Measurements from ENCODE around the gene SLC44A5.

- no peak for TF ChIP-seq CTCF (conservative IDR thresholded peaks at IDR 0.05; ENCODE audit: low read depth in 2 of 2)
- no peak for TF ChIP-seq EZH2 (IDR thresholded peaks at IDR 0.05; ENCODE audit: low read depth, unreplicated experiment)
- no peak for TF ChIP-seq JUNB (IDR thresholded peaks at IDR 0.05; ENCODE audit: unreplicated experiment)
- TF ChIP-seq POLR2AphosphoS5 (IDR thresholded peaks at IDR 0.05; ENCODE audit: low read depth): no peak
- no peak for TF ChIP-seq ETS1 (IDR thresholded peaks at IDR 0.05)
- TF ChIP-seq EZH2phosphoT487 (IDR thresholded peaks at IDR 0.05; ENCODE audit: unreplicated experiment): no peak
- TF ChIP-seq CREB1 (CRISPR knock-in tag; IDR thresholded peaks at IDR 0.05; ENCODE audit: low read depth): no peak
- TF ChIP-seq REST (IDR thresholded peaks at IDR 0.05; ENCODE audit: unreplicated experiment): no peak
- no peak for TF ChIP-seq ZNF462 (CRISPR knock-in tag; IDR thresholded peaks at IDR 0.05)
- no peak for TF ChIP-seq STAT1 (IDR thresholded peaks at IDR 0.05; ENCODE audit: unreplicated experiment)
- TF ChIP-seq NANOG (IDR thresholded peaks at IDR 0.05; ENCODE audit: borderline replicate concordance): no peak
- no peak for TF ChIP-seq ZNF331 (CRISPR knock-in tag; IDR thresholded peaks at IDR 0.05; ENCODE audit: low read depth)
These were observed 237.3 kb downstream of the SLC44A5 start for GRCh38 chr1:75373542-75374159.
